ENCODE data around the gene SPARC.

SPARC gene

GRCh38 chr5:151671950-151672349 is 14.8 kb downstream of the SPARC start:
- Histone ChIP-seq H3F3A (ENCODE audit: insufficient read depth, low read length) (no peaks in the 10 kb centered on the region), H3K4me1 (ENCODE audit: low read length) (no peaks in the 10 kb centered on the region), H4K20me1 (ENCODE audit: insufficient read depth, low read length) (no peaks in the 10 kb centered on the region), H3K9ac (ENCODE audit: low read length) (no peak overlapping the region), H3K27me3 (replicated peaks; ENCODE audit: insufficient read depth, low read length) (no peaks in the 10 kb centered on the region), H3K4me2 (ENCODE audit: low read depth, low read length) (no peak overlapping the region), H3K79me2 (ENCODE audit: low read length) (no peaks in the 10 kb centered on the region), H3K9me2 (replicated peaks; ENCODE audit: insufficient read depth, low read length) (no peaks in the 10 kb centered on the region), H2AFZ (ENCODE audit: low read length) (no peak overlapping the region), H3K4me3 (ENCODE audit: low read length) (no peak overlapping the region), H3K27ac (ENCODE audit: low read length) (no peak overlapping the region), H3K36me3 (replicated peaks; ENCODE audit: insufficient read depth, low read length) (no peaks in the 10 kb centered on the region), H3K9me3 (replicated peaks; ENCODE audit: insufficient read depth, low read length) (no peaks in the 10 kb centered on the region)
- TF ChIP-seq CTCF (IDR thresholded peaks at IDR 0.05; ENCODE audit: low read length) (no peak), EZH2 (optimal IDR thresholded peaks at IDR 0.05; ENCODE audit: low read depth, low read length) (no peak), EZH2phosphoT487 (IDR thresholded peaks at IDR 0.05; ENCODE audit: low read length) (no peak)
- no peak for DNase-seq

GRCh38 chr5:151670953-151671636 is 15.6 kb downstream of the SPARC start:
- DNase-seq: no peak
- Histone ChIP-seq H3F3A (ENCODE audit: insufficient read depth, low read length) (no peaks in the 10 kb centered on the region), H3K36me3 (replicated peaks; ENCODE audit: insufficient read depth, low read length) (no peaks in the 10 kb centered on the region), H3K9ac (ENCODE audit: low read length) (no peak overlapping the region), H3K9me2 (replicated peaks; ENCODE audit: insufficient read depth, low read length) (no peaks in the 10 kb centered on the region), H3K27me3 (replicated peaks; ENCODE audit: insufficient read depth, low read length) (no peaks in the 10 kb centered on the region), H3K4me3 (ENCODE audit: low read length) (no peak overlapping the region), H3K4me1 (ENCODE audit: low read length) (no peaks in the 10 kb centered on the region), H3K4me2 (ENCODE audit: low read depth, low read length) (no peak overlapping the region), H3K79me2 (ENCODE audit: low read length) (no peaks in the 10 kb centered on the region), H3K27ac (ENCODE audit: low read length) (no peak overlapping the region), H2AFZ (ENCODE audit: low read length) (no peak overlapping the region), H4K20me1 (ENCODE audit: insufficient read depth, low read length) (no peaks in the 10 kb centered on the region), H3K9me3 (replicated peaks; ENCODE audit: insufficient read depth, low read length) (no peaks in the 10 kb centered on the region)
- TF ChIP-seq EZH2 (optimal IDR thresholded peaks at IDR 0.05; ENCODE audit: low read depth, low read length) (no peak), EZH2phosphoT487 (IDR thresholded peaks at IDR 0.05; ENCODE audit: low read length) (no peak), CTCF (IDR thresholded peaks at IDR 0.05; ENCODE audit: low read length) (no peak)

- H3K4me1 ChIP-seq (ENCODE audit: low read length): no peaks in the 10 kb centered on the region
- H3K27ac ChIP-seq (ENCODE audit: low read length): no peak overlapping the region
- no peak overlapping the region for H3K4me3 ChIP-seq (ENCODE audit: low read length)
- no peak overlapping the region for H2AFZ ChIP-seq (ENCODE audit: low read length)
- no peaks in the 10 kb centered on the region for H3F3A ChIP-seq (ENCODE audit: insufficient read depth, low read length)
- H3K9ac ChIP-seq (ENCODE audit: low read length): no peak overlapping the region
- no peaks in the 10 kb centered on the region for H3K79me2 ChIP-seq (ENCODE audit: low read length)
- H3K27me3 ChIP-seq (replicated peaks; ENCODE audit: insufficient read depth, low read length): no peaks in the 10 kb centered on the region
- TF ChIP-seq CTCF (IDR thresholded peaks at IDR 0.05; ENCODE audit: low read length): no peak
- no peak for TF ChIP-seq EZH2 (optimal IDR thresholded peaks at IDR 0.05; ENCODE audit: low read depth, low read length)
- TF ChIP-seq EZH2phosphoT487 (IDR thresholded peaks at IDR 0.05; ENCODE audit: low read length): no peak
- DNase-seq: no peak
- no peaks in the 10 kb centered on the region for H4K20me1 ChIP-seq (ENCODE audit: insufficient read depth, low read length)
- H3K36me3 ChIP-seq (replicated peaks; ENCODE audit: insufficient read depth, low read length): no peaks in the 10 kb centered on the region
- no peaks in the 10 kb centered on the region for H3K9me2 ChIP-seq (replicated peaks; ENCODE audit: insufficient read depth, low read length)
- H3K4me2 ChIP-seq (ENCODE audit: low read depth, low read length): no peak overlapping the region
- no peaks in the 10 kb centered on the region for H3K9me3 ChIP-seq (replicated peaks; ENCODE audit: insufficient read depth, low read length)
Measured at GRCh38 chr5:151670083-151670686, 16.5 kb downstream of the SPARC start.
